MV-4-11 (cell line): Measurements from ENCODE around the gene PSMD8.
"Not testable (repeated sequence)": the region's sequence is repeated elsewhere in the genome, so short reads cannot be mapped to it uniquely, and the experiment has no call there.

Source experiments
- DNase-seq: peaks from one replicate; lab custom pipeline; 2025; lab: John Stamatoyannopoulos, UW

Gene PSMD8

DNA sequence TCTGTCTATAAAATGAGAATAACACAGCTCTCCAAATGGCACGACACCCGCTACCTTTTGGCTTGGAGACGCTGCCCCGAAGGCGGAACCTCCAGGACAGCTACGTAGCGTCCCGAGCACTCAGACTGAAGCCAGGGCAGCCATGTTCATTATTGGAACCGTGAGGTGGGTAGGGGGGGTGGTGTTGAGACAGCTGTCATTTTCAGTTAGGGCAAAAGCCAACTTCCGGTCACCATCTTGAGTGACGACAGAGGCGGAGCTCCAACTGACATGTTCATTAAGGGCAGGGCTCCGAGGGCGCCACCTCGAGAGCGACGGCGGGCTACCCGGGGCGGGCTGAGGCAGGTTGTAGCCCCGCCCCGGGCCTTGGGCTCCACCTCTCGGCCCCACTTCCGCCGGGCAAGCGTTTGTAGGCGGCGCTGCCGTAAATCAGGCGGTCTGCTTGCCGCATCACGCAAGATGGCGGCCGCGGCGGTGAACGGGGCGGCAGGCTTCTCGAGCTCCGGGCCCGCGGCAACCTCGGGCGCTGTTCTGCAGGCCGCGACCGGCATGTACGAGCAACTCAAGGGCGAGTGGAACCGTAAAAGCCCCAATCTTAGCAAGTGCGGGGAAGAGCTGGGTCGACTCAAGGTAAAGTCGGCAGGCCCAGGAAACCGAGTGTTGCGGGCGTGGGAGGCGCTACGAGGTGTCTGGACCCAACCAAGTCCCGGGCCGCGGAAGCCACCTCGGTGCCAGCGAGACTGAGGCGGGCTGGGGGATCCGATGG is at the start of gene PSMD8:
TSS of gene PSMD8 (plus strand) at position 240 of the 766 bp plus-strand sequence. CDS start at position 271, 31 bp downstream.
- DNase-seq, result peak; percentile 100

DNA sequence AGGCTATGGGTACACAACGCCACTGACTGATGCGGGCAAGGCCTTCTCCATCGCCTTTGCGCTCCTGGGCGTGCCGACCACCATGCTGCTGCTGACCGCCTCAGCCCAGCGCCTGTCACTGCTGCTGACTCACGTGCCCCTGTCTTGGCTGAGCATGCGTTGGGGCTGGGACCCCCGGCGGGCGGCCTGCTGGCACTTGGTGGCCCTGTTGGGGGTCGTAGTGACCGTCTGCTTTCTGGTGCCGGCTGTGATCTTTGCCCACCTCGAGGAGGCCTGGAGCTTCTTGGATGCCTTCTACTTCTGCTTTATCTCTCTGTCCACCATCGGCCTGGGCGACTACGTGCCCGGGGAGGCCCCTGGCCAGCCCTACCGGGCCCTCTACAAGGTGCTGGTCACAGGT is 47.8 kb upstream of the PSMD8 start:
- DNase-seq, result no peak

DNA sequence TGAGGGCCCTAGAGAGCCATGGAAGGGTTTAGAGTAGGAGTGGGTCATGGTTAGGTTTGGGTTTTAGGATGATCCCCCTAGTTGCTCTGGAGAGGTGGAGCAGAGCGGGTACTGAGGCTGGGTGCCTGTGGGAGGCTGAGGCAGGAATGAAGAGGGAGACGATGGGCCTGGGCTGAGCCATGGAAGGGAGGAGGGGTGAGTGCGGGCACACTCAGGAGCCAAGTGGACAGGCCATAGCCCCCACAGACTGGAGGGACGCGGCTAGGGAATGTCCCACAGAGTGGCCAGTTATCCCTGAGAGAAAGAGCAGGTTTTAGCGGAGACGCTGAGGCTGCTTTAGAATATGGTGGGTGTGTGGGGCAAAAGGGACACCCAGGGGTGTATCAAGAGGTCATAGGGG is 44.7 kb upstream of the PSMD8 start:
- DNase-seq, result no peak

DNA sequence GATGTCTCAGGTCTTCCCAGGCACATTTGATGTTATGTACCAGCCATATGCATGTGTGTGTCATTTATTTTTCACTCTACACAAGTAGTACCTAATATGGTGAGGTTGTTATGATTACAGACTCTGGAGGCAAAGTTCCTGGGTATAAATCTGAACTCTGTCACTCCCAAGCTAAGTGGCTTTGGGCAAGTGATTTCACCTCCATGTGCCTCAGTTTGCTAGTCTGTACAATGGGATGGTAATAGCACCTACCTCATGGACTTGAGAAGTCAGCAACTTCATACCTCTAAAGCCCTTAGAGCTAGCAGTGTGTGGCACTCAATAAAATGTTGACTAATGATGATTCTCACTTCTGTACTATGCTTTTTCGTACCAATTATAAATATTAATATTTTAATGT is 42.6 kb upstream of the PSMD8 start:
- no peak for DNase-seq

DNA sequence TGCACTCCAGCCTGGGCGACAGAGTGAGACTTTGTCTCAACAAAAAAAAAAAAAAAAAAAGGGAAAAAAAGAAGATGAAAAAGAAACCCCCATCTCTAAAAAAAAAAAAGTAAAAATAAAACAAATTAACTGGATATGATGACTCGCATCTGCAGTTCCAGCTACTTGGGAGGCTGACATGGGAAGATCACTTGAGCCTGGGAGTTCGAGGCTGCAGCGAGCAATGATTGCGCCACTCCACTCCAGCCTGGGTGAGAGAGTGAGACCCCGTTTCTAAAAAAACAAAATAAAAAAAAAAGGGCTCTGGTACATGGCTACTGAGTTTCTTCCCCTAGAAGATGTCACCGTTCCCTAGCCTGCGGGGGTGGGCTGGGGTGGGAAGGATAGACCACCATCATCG is 41.1 kb upstream of the PSMD8 start:
- no peak for DNase-seq

DNA sequence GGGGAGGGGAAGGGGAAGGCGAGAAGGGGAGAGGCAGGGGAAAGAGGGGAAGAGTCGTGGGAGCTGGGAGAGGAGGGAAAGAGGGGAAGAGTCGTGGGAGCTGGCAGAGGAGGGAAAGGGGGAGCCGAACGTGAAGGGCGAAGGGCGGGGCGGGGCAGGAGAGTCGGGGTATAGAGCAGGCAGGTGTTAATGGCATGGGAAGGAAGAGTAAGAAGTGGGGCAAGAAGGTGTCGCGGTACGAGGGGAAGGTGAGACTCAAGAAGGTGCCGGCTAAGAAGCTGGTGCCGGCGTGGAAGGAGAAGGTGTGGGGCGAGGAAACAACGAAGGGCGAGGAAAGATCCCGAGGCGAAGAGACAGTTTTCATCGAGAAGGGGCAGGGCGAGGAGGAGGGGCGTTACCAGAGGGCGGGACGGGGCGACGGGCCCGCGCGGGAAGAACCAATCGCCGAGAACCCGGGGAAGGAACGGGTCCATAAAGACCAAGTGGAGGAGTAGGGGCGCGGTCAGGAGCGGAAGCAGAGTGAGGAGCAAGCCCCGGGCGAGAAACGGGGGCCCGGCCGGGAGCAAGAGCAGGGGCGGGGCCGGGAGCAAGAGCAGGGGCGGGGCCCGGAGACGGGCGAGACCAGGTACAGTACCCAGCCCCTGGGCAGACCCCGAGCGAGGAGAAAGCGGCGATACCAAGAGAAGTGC is 38.3 kb upstream of the PSMD8 start:
- DNase-seq, result peak; percentile 97

DNA sequence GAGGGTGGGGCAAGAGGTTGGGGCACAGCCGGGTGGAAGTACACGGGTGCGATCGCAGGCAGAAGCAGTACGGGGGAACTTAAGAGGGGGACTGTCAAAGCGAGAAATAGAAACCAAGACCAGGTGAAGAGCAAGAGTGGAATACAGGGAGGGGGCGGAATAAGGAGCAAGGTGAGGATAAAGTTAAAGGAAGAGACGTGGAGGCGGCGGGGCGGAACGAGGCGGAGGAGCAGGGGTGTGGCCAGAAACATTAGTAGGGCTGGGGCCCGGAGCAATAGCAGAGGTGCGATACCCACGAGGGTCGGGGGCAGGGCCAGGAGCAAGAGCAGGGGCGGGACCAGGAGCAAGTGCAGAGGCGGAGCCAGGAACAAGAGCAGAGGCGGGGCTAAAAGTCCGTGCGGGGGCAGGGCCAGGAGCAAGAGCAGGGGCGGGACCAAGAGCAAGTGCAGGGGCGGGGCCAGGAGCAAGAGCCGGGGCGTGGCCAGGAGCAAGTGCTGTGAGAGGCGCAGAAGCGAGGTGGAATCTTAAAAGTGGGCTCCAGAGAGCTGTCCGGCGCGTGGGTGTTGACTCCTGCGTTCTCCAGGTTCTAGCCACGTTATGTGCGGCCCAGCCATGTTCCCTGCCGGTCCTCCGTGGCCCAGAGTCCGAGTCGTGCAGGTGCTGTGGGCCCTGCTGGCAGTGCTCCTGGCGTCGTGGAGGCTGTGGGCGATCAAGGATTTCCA is 37.6 kb upstream of the PSMD8 start:
- peak; percentile 97 for DNase-seq

DNA sequence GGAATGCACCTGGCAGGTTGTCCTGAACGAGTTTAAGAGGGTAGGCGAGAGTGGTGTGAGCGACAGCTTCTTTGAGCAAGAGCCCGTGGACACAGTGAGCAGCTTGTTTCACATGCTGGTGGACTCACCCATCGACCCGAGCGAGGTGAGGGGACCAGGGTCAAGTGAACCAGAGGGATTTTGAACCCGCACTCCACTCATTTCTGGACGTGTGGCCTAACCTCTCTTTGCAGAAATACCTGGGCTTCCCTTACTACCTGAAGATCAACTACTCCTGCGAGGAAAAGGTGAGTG is 37.1 kb upstream of the PSMD8 start:
- DNase-seq, result no peak

DNA sequence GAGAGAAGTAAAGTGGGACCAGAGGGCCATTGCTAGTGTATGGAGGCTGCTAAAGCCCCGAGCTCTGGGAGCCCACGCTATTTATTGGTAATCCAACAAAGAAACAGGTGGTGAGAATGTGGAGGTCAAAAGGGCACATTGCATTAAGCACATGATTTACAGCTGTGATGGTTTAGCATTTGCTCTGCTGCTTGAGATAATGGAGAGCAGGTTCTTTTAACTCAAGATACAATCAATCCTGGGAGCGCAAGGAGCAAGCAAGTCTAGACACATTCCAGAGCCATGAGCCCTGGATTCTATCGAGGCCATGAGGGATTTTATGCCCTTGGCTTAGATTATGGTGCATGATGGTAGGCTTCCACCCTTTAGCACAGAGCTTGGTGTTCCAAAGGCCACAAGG is 35.4 kb upstream of the PSMD8 start:
- DNase-seq, result not testable (repeated sequence)

DNA sequence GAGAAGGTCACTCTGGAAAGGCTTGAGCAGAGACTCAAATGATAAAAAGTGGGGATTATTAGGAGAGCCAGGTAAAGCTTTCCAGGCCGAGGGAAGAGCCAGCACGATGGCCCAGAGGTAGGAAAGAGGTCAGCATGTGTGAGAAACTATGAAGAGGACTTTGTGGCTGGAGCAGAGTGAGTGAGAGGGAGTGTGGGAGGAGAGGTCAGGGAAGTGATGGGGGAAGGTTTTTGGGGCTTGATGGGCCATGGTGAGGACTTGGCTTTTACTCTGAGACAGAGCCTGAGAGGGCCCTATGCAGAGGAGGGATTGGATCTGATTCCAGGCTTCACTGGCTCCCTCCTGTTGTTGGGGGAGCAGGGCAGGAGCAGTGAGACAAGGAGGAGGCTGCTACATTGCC is 33.4 kb upstream of the PSMD8 start:
- DNase-seq, result no peak

DNA sequence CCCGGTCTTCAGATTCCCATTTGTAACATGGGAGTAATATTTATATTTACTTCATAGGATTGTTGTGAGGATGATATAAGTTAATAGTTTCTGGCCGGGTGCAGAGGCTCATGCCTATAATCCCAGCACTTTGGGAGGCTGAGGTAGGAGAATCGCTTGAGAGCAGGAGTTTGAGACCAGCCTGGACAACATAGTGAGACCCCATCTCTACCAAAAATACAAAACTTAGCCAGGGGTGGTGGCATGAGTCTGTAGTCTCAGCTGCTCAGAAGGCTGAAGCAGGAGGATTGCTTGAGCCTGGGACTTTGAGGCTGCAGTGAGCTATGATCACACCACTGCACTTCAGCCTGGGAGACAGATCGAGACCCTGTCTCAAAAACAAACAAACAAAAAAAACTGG is 27.5 kb upstream of the PSMD8 start:
- DNase-seq, result no peak

DNA sequence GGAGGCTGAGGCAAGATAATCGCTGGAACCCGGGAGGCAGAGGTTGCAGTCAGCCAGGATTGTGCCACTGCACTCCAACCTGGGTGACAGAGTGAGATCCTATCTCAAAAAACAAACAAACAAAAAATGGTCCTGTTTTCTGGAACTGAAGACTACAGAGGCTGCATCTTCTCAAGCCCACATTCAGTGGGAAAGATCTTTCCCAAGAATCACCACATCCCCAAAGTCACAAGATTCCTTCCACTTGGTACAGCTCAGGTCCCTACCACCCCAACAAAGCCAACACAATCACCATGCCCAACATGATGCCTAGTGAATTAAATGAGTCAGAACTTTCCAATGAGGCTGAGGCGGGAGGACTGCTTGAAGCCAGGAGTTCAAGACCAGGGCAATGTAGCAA is 23.5 kb upstream of the PSMD8 start:
- DNase-seq, result no peak

DNA sequence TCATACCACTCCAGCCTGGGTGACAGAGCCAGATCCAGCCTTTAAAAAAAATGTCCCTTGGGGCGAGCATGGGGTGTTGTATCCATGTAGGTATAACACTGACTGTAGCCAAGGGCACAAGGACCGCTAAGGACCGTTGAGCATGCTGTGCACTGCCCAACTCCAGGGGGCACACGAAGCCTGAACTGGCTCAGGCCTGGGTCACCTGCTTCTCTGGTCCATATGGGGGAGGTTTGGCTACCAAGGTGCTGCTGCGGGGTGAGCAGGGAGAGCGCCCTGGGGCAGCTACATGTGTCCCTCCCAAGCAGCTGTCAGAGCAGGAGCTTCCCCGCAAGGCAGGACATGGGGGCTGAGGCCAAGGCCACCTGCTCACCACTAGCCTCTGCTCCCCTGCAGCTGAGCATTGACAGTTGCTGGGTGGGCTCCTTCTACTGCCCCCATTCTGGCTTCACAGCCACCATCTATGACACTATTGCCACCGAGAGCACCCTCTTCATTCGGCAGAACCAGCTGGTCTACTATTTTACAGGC is 22.4 kb upstream of the PSMD8 start:
- DNase-seq, result no peak

DNA sequence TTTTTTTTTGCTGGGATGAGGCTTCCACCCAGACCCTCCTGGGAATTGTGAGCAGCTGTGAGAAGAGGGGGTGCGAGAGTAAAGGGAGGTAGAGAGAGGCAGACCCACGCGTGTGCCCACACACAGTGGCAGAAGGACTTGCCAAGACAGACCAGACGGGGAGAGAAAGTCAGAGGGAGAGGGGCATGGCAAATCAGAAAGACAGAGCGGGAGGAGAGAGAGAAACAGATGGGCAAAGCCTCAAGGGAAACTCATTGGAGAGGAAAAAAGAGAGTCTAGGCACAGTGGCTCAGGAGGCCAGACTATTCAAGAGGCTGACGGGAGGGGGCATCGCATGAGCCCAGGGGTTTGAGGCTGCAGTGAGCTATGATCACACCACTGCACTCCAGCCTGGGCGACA is 21.8 kb upstream of the PSMD8 start:
- DNase-seq, result no peak

DNA sequence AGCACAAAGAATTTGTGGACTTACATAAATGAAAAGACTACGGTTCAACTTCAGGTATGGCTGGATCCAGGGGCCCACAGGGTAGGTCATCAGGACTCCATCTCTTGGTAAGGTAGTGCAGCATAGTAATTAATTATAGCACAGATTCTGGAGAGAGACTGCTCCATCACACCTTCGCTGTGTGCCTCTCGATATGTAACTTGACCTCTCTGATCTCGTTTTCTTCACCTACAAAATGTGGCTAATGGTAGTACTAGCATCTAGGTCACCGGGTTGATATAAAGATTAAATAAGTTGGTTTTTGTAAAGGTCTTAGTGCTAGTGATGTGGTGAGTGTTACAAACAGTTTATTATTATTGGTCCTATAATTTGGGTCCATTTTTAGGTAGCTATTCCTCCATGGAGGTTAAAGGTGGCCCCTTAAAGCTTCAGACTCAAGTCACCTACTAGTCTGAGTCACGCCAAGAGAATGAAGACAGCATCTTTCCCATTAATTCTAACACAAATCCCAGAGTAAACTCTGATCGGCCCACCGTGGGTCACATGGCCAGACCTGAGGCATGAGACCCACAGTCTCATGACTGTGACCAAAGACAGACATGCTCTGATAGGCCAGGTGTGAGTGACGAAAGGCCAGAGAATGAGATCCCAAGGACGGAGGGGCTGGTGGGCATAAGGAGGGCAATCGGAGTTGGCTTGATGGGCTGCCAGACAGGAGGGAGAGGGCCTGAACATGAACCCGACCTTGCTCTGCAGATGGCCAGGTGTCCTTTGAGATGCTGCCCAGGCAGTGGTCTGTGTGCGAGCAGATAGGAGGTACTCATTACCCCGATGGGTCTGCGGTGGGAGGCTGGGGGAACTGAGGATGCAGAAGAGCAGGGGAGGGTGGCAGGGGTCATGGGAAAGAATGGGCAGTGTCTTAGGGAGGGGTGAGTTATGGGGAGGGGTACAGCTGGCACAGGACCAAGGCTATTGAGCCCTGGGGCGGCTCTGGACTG is 18.3 kb upstream of the PSMD8 start:
- DNase-seq, result no peak

DNA sequence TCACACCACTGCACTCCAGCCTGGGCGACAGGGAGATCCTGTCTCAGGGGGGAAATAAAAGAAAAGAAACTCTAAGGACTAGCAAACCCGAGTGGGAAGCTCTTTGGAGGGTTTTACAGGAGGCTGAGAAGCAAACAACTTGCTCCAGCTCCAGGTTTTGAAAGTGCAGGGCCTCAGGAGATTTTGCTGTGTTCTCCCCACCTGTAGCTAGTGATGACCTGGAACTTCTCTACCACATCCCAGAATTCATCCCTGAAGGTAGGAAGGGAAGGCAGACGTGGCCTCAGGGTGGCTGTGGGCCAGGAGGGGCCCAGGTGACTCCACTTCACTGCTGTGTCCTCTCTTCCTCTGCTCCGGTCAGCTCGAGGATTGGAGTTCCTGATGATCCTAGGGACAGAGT is 16.3 kb upstream of the PSMD8 start:
- DNase-seq, result no peak

DNA sequence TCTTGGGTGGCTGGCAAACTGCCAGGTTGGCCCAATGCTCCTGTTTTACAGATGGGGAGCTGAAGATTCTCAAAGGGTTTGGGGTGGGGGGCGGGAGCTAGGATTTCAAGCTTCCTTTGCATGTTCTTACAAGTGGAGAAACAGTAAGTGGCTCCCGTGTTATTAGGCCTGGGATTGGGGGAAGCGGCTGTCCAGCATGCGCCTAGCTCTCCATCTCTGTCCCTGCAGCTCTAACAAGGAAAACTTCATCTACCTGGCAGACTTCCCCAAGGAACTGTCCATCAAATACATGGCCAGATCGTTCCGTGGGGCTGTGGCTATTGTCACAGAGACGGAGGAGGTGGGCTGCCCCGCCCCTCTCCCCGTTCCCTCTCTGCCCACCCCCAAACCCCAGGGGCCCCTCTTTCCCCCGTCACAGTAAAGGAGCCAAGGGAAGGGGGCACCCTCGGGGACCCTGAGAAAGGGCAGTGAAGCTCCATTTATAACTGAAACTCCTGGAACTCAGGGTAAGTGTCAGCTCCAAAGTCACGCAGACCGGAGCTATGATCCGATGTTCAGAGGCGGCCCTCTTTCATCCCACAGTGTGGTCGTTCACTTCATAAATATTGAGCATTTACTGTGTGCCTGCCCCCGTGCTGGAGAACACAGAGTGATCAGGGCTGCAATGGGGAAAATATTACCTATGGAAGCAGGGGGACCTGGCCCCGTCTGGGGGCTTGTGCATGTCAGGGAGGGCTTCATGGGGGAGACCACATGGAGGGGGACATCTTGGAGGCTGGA is 14.9 kb upstream of the PSMD8 start:
- no peak for DNase-seq

DNA sequence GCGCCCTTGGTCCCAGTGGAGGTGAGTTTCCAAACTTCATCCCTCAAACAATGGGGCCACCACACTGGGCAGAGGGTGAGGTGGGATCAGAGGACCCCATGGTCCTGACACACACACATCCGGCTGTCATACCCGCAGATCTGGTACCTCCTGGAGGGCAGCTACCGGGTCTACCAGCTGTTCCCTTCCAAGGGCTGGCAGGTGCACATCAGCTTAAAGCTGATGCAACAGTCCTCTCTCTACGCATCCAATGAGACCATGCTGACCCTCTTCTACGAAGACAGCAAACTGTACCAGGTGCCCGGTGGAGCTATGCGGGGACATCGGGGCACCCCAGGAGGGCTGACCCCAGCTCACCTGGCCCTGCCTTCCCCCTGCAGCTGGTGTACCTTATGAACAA is 14.0 kb upstream of the PSMD8 start:
- no peak for DNase-seq

DNA sequence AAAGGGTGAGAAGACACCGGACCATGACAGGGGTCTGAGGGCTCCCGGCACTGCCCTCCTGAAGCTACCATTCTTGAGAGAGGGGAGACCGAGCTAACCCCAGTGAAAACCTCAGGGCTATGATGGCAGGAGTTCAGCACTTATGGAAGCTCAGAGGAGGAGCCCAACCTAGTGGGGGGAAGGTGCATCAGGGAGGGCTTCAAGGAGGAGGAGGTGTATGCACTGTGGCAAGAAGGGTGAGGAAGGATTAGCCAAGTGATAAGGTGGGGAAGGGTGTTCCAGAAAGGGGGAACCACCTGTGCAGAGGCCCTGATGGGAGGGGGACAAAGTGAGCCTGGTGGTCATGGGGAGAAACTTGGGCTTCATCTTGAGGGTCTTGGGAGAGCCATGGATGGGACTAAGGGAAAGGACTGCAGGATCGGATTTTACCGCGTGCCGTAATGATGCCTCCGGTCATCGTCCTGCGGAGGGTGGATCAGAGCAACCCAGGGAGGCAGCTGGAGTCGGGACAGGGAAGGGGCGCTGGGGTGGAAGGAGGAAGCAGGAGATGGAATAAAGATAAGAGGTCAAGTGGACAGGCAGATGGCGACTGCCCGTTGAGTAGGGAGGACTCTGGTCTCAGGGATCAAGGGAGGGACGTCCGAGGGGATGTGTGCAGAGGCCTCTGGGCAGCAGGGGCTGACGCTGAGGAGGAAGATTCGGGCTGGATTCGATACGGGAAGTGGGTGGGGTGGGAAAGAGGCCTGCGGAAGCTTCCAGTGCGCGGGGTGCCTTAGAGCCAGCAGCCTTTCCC is 13.3 kb upstream of the PSMD8 start:
- DNase-seq, result no peak

DNA sequence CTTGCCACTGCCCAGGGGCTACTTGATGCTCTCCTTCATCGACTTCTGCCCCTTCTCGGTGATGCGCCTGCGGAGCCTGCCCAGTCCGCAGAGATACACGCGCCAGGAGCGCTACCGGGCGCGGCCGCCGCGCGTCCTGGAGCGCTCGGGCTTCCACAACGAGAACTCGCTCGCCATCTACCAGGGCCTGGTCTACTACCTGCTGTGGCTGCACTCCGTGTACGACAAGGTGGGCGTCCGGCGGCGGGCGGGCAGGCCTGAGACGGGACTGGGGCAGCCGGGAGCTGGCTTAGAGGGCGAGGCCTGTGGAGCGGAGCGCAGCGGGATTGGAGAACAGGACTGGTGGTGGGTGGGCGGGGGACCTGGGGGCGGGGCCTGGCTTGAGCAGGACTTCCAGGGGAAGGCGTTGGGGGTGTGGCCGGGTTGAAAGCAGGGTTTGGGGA is 12.7 kb upstream of the PSMD8 start:
- peak; percentile 70 for DNase-seq
